Hair follicular keratinocyte (primary cell): ENCODE data around the gene C12orf42. TPM values are rescaled to one million over a fixed set of nuclear protein-coding genes. Genes with fewer than 3 reads are reported as not detected.

Experiments used
- total RNA-seq: library from RNA; depleted of rRNA; stranded (reverse); fragments of >200 nt; gene quantifications from 2 replicates; pipeline ENCODE4 v1.2.3, GENCODE V29; 2015

Gene C12orf42
- not detected in 2 replicates for total RNA-seq

GRCh38 chr12:103495469-103496456 is at the start of gene C12orf42:
C12orf42 (minus strand) TSS chr12:103495968; CDS start chr12:103478426, 17,542 bp downstream.

Other genes starting within 250 kb of the C12orf42 start
- not detected in 2 replicates for gene STAB2, start 91.3 kb upstream of the C12orf42 start, total RNA-seq